Activated CD4-positive, alpha-beta T cell treated with anti-CD3 and anti-CD28 coated beads for 1 hour (primary cell): ENCODE results near the gene ACER2.

Source experiments
- DNase-seq: peaks from one replicate; pipeline ENCODE4 v3.0.0-alpha.2; 2020

Gene ACER2

GRCh38 chr9:19490269-19490668 lies 81.5 kb downstream of the ACER2 start:
- no peak for DNase-seq

- no peak for DNase-seq
Measured at GRCh38 chr9:19490828-19491227, 82.0 kb downstream of the ACER2 start.

DNA sequence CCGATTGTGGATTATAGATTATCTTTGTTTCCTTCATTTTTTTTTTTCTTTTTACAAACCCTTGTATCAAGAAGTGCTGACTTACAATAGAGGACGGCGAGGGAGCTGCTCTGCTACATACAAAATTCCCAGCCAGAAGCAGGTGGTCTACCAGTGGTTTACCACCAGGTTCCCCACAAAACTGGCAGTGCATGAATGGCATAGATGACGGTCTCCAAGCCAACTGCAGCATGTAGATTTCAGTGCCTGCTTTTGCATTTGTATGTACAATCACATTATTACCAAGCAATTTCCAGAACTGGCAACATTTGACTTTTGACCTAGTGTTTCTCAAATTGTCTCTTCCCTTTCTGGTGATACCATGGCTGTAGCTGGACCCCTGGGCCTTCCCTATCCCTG lies 84.0 kb downstream of the ACER2 start:
- DNase-seq = no peak

DNA sequence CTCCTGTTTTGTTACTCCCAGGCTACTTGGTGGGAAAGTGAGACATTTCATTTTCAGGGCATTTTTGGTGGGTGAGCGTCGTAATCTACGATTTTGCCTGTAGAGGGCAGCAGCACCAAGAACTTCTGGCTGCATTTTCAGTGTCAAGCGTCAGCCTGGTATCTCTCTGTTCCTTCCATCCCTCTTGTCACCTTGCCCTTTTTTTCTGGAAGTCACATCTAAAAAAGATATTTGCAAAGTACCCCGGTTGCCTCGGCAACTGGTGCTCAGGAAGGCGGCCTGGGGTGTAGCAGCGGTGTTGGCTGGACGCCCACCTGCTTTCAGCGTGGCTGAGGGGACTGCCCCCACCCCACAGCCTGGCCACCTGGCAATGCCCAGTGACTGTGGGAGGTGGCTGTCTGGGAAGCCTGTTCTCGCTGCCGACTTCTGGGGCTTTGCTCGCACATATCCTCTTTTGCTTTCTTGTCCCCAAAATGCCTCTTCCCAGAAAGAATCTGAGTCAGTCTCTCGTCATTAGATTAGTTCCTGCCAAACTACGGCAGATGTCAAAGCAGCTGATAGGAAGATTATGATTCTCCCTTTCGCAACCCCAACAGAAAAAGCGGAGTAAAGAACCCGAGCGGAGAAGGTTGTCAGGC lies 84.5 kb downstream of the ACER2 start:
- no peak for DNase-seq

GRCh38 chr9:19493876-19494275 lies 85.1 kb downstream of the ACER2 start:
- DNase-seq = no peak

GRCh38 chr9:19495186-19496028 lies 86.6 kb downstream of the ACER2 start:
- no peak for DNase-seq

- DNase-seq = no peak
Measured at GRCh38 chr9:19496321-19497050, 87.7 kb downstream of the ACER2 start.

GRCh38 chr9:19497276-19497675 lies 88.5 kb downstream of the ACER2 start:
- no peak for DNase-seq

- no peak for DNase-seq
Measured at GRCh38 chr9:19498015-19498414, 89.2 kb downstream of the ACER2 start.
